Prostate gland (tissue), 2 donors: ENCODE measurements around the gene NUP43. TPM values are rescaled to one million over a fixed set of nuclear protein-coding genes. Genes with fewer than 3 reads are reported as not detected.

Experiments
- DNase-seq: peaks from one replicate; pipeline ENCODE4 v3.0.0-alpha.2; 2019; ENCODE audit warnings: low spot score
- H3K27ac ChIP-seq, 2 donors: fragments of 200-600 bp; sonication (generic); 2 replicates each; pipeline ENCODE4 v1.5.1; 2017 to 2019
- H3K27me3 ChIP-seq: fragments of 200-600 bp; sonication (generic); replicated peaks from 2 replicates; pipeline ENCODE4 v1.5.1; 2019; ENCODE audit not compliant: insufficient read depth
- H3K36me3 ChIP-seq, 2 donors: fragments of 200-600 bp; sonication (generic); 1 replicate in 1 of 2; 2 replicates in 1 of 2; pipeline versions ENCODE4 v1.5.1 to v1.8.1; 2017 to 2019
- H3K4me1 ChIP-seq: fragments of 200-600 bp; sonication (generic); replicated peaks from 2 replicates; pipeline ENCODE4 v1.5.1; 2019
- H3K4me3 ChIP-seq, 2 donors: fragments of 200-600 bp; sonication (generic); 2 replicates each; pipeline ENCODE4 v1.5.1; 2017 to 2019
- H3K9me3 ChIP-seq: fragments of 200-600 bp; sonication (generic); 2 replicates; pipeline ENCODE4 v1.5.1; 2017
- POLR2A ChIP-seq: fragments of 450-650 bp; IDR thresholded peaks from one replicate; pipeline ENCODE4 v1.6.1; 2016; ENCODE audit warnings: antibody characterized with exemption, mild to moderate bottlenecking
- POLR2AphosphoS5 ChIP-seq: sonication (generic); formaldehyde crosslinking; IDR thresholded peaks from one replicate; pipeline ENCODE4 v1.6.1; 2017; ENCODE audit warnings: antibody characterized with exemption
- WGBS: methylation state at CpG from one replicate; pipeline ENCODE4 v1.1.5; 2018; 5-methylcytosine and 5-hydroxymethylcytosine counted together
- intact Hi-C: fragments of 100-400 bp; cut with DNase I; formaldehyde crosslinking; loops from one replicate; pipeline ENCODE4 v1.14.2; 2022
- total RNA-seq, 2 donors: library from RNA; depleted of rRNA; stranded (reverse); fragments of >200 nt; gene quantifications; one replicate each; pipeline ENCODE4 v1.1.0, GENCODE V29; 2016
- TF ChIP-seq, protein P1 (sequence below), 4 experiments: fragments of 200-600 bp in 2 of 4; fragments of 450-650 bp in 2 of 4; sonication (generic) in 2 of 4; IDR thresholded peaks; 1 replicate in 3 of 4; 2 replicates in 1 of 4; pipeline ENCODE4 v1.5.1; 2016 to 2019; ENCODE audit warnings: antibody characterized with exemption in 4 of 4, mild to moderate bottlenecking in 2 of 4, moderate library complexity in 2 of 4

Gene NUP43
- total RNA-seq, 2 donors from 2014 or later = 23.6 to 32.9 TPM

DNA sequence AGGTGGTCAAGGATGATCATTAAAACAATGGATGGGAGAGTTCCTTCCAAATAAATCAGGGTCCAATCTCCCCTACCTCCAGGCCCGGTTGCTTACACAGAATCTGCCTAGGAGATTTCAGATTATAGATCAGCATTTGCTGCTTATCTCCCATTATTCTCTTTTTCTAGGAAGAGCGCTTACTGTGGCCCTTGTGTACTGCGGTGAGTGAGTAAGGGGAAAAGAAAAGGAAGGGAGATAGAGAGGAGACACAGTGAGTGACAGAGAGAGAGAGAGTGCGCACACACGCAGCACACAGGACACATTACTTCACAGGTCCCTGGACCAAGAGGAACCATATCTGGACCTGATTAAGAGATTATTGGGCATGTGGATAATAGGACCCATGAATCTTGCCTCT, 34.6 kb downstream of the NUP43 start:
- TF ChIP-seq POLR2A (no peak), POLR2AphosphoS5 (no peak)
- TF ChIP-seq, protein P1, sequence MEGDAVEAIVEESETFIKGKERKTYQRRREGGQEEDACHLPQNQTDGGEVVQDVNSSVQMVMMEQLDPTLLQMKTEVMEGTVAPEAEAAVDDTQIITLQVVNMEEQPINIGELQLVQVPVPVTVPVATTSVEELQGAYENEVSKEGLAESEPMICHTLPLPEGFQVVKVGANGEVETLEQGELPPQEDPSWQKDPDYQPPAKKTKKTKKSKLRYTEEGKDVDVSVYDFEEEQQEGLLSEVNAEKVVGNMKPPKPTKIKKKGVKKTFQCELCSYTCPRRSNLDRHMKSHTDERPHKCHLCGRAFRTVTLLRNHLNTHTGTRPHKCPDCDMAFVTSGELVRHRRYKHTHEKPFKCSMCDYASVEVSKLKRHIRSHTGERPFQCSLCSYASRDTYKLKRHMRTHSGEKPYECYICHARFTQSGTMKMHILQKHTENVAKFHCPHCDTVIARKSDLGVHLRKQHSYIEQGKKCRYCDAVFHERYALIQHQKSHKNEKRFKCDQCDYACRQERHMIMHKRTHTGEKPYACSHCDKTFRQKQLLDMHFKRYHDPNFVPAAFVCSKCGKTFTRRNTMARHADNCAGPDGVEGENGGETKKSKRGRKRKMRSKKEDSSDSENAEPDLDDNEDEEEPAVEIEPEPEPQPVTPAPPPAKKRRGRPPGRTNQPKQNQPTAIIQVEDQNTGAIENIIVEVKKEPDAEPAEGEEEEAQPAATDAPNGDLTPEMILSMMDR (IDR thresholded peaks at IDR 0.05) = no peak
- no peaks in the 10 kb centered on the region for H3K36me3 ChIP-seq
- 91% methylated on average over 5 of the region's 5 CpGs for WGBS
- no peak overlapping the region for H3K4me3 ChIP-seq
- no peak overlapping the region for H3K27ac ChIP-seq
- peaks cover 12% of the 10 kb centered on the region for H3K4me1 ChIP-seq
- no peak for DNase-seq
- H3K27me3 ChIP-seq = no peaks in the 10 kb centered on the region
- intact Hi-C loops = loop anchor here (10.0 kb wide), 1 partner anchor 147 kb away; the partner anchor contains the start of gene GINM1
- no peaks in the 10 kb centered on the region for H3K9me3 ChIP-seq

DNA sequence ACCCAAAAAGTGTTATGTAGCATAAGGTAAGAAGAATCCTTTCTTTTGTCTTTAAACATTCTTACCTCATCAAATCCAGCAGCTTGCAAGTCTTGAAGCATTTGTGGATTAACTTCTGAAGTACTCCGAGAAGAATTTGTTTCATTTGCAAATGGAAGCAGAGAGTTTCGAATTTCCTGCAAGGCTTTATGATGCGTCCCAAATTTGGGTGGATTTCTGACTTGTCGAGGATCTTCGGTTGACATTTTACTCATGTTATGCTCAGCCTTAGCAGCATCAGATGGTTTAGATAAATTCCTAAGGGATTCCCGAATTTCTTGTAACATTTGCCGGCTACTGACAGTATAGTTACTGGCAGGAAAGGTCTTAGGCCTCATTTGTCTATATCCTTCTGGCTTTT, 44.6 kb downstream of the NUP43 start:
- H3K4me3 ChIP-seq = no peak overlapping the region
- DNase-seq = no peak
- H3K36me3 ChIP-seq = no peaks in the 10 kb centered on the region
- WGBS = 52% methylated on average over 7 of the region's 7 CpGs
- TF ChIP-seq, protein P1 (IDR thresholded peaks at IDR 0.05) = no peak
- no peak for TF ChIP-seq POLR2AphosphoS5
- TF ChIP-seq POLR2A = no peak
- H3K27me3 ChIP-seq = no peaks in the 10 kb centered on the region
- H3K4me1 ChIP-seq = no peaks in the 10 kb centered on the region
- intact Hi-C loops = no loop called here
- no peak overlapping the region for H3K27ac ChIP-seq
- no peaks in the 10 kb centered on the region for H3K9me3 ChIP-seq

DNA sequence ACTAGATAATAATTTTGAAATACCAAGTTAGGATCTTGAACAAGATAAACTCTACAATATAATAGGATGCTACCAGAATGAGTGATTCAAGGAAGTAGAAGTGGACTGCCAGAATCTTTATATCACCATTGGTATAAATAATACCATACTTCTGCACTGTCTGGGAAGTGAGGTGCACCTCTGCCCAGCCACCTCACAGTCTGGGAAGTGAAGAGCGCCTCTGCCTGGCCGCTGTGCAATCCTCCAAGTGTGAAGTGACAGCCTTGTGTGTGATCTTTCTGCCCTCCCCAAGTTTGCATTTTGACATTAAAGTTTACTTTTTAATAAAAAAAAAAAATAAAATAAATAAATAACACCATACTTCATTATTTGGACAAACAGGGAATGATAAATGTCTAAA, 47.2 kb downstream of the NUP43 start:
- TF ChIP-seq, protein P1 (IDR thresholded peaks at IDR 0.05) = no peak
- TF ChIP-seq POLR2A = no peak
- no peak for TF ChIP-seq POLR2AphosphoS5
- no peaks in the 10 kb centered on the region for H3K4me1 ChIP-seq
- DNase-seq = no peak
- H3K4me3 ChIP-seq = no peak overlapping the region
- H3K27me3 ChIP-seq = no peaks in the 10 kb centered on the region
- H3K36me3 ChIP-seq = no peaks in the 10 kb centered on the region
- no peak overlapping the region for H3K27ac ChIP-seq
- H3K9me3 ChIP-seq = no peaks in the 10 kb centered on the region
- intact Hi-C loops = no loop called here
- WGBS = 93% methylated on average over 2 of the region's 2 CpGs

- Histone ChIP-seq H3K36me3 (no peaks in the 10 kb centered on the region), H3K27ac (no peak overlapping the region), H3K27me3 (no peaks in the 10 kb centered on the region), H3K4me3 (no peak overlapping the region), H3K4me1 (no peaks in the 10 kb centered on the region), H3K9me3 (no peaks in the 10 kb centered on the region)
- 97% methylated on average over 2 of the region's 2 CpGs for WGBS
- TF ChIP-seq POLR2A (no peak), POLR2AphosphoS5 (no peak)
- TF ChIP-seq, protein P1 (IDR thresholded peaks at IDR 0.05) = no peak
- intact Hi-C loops = no loop called here
- DNase-seq = no peak
These were observed 48.2 kb downstream of the NUP43 start for GRCh38 chr6:149698175-149698574.

GRCh38 chr6:149696901-149697300, 49.4 kb downstream of the NUP43 start:
- WGBS = 34% methylated on average over 1 of the region's 1 CpG
- Histone ChIP-seq H3K4me1 (no peaks in the 10 kb centered on the region), H3K27me3 (no peaks in the 10 kb centered on the region), H3K36me3 (no peaks in the 10 kb centered on the region), H3K9me3 (no peaks in the 10 kb centered on the region), H3K4me3 (no peak overlapping the region), H3K27ac (no peak overlapping the region)
- no peak for DNase-seq
- TF ChIP-seq, protein P1 (IDR thresholded peaks at IDR 0.05) = no peak
- no peak for TF ChIP-seq POLR2A
- no peak for TF ChIP-seq POLR2AphosphoS5
- intact Hi-C loops = no loop called here
